ENCODE measurements around the gene ANKMY1.

ANKMY1 gene

GRCh38 chr2:240443891-240444301 is 113.9 kb downstream of the ANKMY1 start:
- DNase-seq = no peak

GRCh38 chr2:240442891-240443715 is 114.7 kb downstream of the ANKMY1 start:
- no peak for DNase-seq

- DNase-seq = no peak
Observed at GRCh38 chr2:240441993-240442411, 115.8 kb downstream of the ANKMY1 start.

- no peak for DNase-seq
Observed at GRCh38 chr2:240441326-240441992, 116.3 kb downstream of the ANKMY1 start.

- DNase-seq = no peak
Observed at GRCh38 chr2:240440704-240441320, 117.0 kb downstream of the ANKMY1 start.

GRCh38 chr2:240440251-240440650 is 117.5 kb downstream of the ANKMY1 start:
- no peak for DNase-seq

- DNase-seq = no peak
Observed at GRCh38 chr2:240439698-240440151, 118.1 kb downstream of the ANKMY1 start.

GRCh38 chr2:240438810-240439697 is 118.7 kb downstream of the ANKMY1 start:
- DNase-seq = no peak

- peak; percentile 31 to 66 for DNase-seq
Observed at GRCh38 chr2:240437861-240438809, 119.7 kb downstream of the ANKMY1 start.

GRCh38 chr2:240437551-240437860 is 120.3 kb downstream of the ANKMY1 start:
- DNase-seq = no peak

GRCh38 chr2:240436683-240437550 is 120.9 kb downstream of the ANKMY1 start:
- DNase-seq = peak in 1 of 2 experiments; percentile 15

GRCh38 chr2:240435948-240436682 is 121.7 kb downstream of the ANKMY1 start:
- DNase-seq = peak in 1 of 2 experiments; percentile 30

- DNase-seq = peak; percentile 67 to 72
Observed at GRCh38 chr2:240435457-240435947, 122.3 kb downstream of the ANKMY1 start, which contains the start of gene GPC1. Gene GPC1 (plus strand): TSS chr2:240435663. CDS start chr2:240435919, 256 bp downstream.

GRCh38 chr2:240434728-240435456 is 122.9 kb downstream of the ANKMY1 start:
- DNase-seq = peak; percentile 84 to 88

GRCh38 chr2:240433973-240434727 is 123.6 kb downstream of the ANKMY1 start:
- DNase-seq = no peak

- DNase-seq = no peak
Observed at GRCh38 chr2:240432820-240433801, 124.7 kb downstream of the ANKMY1 start.

- DNase-seq = no peak
Observed at GRCh38 chr2:240432430-240432819, 125.4 kb downstream of the ANKMY1 start.
